AG04450 (cell line): ENCODE measurements around the gene C1orf122. TPM values are rescaled to one million over a fixed set of nuclear protein-coding genes. Genes with fewer than 3 reads are reported as not detected.
A peak's percentile ranks its signal among the peaks of the same experiment; 100 is the strongest.

Experiments used
- CTCF ChIA-PET: fragments of 300-600, 350-600 bp; formaldehyde crosslinking; extraction: SDS; loops from one replicate; lab custom pipeline; 2022; ENCODE audit warnings: antibody characterized with exemption, inconsistent platforms; lab: Charles Lee
- POLR2A ChIA-PET: fragments of 350-600 bp; formaldehyde crosslinking; extraction: SDS; loops from one replicate; lab custom pipeline; 2021; ENCODE audit warnings: antibody characterized with exemption, inconsistent platforms; lab: Yijun Ruan, JAX
- DNase-seq: peaks from one replicate; pipeline ENCODE4 v3.0.0-alpha.2; 2011; ENCODE audit warnings: low read depth, low spot score
- H3K27ac ChIP-seq: one replicate; pipeline ENCODE4 v1.5.1; 2012; ENCODE audit warnings: low read depth, low read length, control low read depth
- H3K27me3 ChIP-seq: one replicate; pipeline ENCODE4 v1.6.0; 2012; ENCODE audit warnings: low read length; ENCODE audit not compliant: control insufficient read depth, insufficient read depth
- H3K4me3 ChIP-seq: 2 replicates; pipeline ENCODE4 v1.5.1; 2011; ENCODE audit warnings: mild to moderate bottlenecking, low read depth, low read length, control low read depth
- H3K9me3 ChIP-seq: 2 replicates; pipeline ENCODE4 v1.5.1; 2012; ENCODE audit warnings: low read length; ENCODE audit not compliant: control insufficient read depth, insufficient read depth
- CTCF ChIP-seq: IDR thresholded peaks from 2 replicates; pipeline ENCODE4 v1.5.1; 2011; ENCODE audit warnings: low read depth, low read length, control low read depth, inconsistent platforms
- polyA minus RNA-seq: library from RNA; depleted of rRNA, polyadenylated mRNA; stranded (reverse); fragments of >200 nt; gene quantifications from 2 replicates; pipeline ENCODE4 v1.2.3, GENCODE V29; 2011; rRNA and poly(A)+ RNA removed
- polyA plus RNA-seq: library from polyadenylated mRNA; depleted of rRNA; stranded (reverse); fragments of >200 nt; gene quantifications from 2 replicates; pipeline ENCODE4 v1.2.3, GENCODE V29; 2011; rRNA removed

C1orf122 gene
- polyA plus RNA-seq (26.0 and 30.3 TPM in 2 replicates), polyA minus RNA-seq (8.2 and 8.8 TPM in 2 replicates)

GRCh38 chr1:37807555-37808368 lies at the start of gene C1orf122, which contains the start of gene YRDC:
Gene C1orf122 (plus strand): TSS chr1:37807790. CDS start chr1:37808405, 615 bp downstream.
Gene YRDC (minus strand): TSS chr1:37808208. CDS start chr1:37808180, 28 bp downstream.
- no peak for TF ChIP-seq CTCF
- ChIA-PET POLR2A (interaction anchor here (0.6 to 2.7 kb wide), 20 partner anchors 9 to 333 kb away, joined by 3 to 22 read pairs (median 6); partner anchors contain the start of genes CDCA8, MTF1, SNIP1 and UTP11), CTCF (interaction anchor here (0.6 to 3.4 kb wide), 3 partner anchors 14 to 211 kb away, joined by 4 to 21 read pairs (median 5); partner anchors contain the start of gene MTF1)
- H3K27me3 ChIP-seq = no peaks in the 10 kb centered on the region
- DNase-seq = peak; percentile 71
- H3K9me3 ChIP-seq = no peaks in the 10 kb centered on the region
- H3K27ac ChIP-seq = peak within 1 kb of the TSS; percentile 77
- peak within 1 kb of the TSS; percentile 87 for H3K4me3 ChIP-seq

GRCh38 chr1:37759451-37759850 lies 48.1 kb upstream of the C1orf122 start:
- no peak for TF ChIP-seq CTCF
- Histone ChIP-seq H3K27ac (no peak overlapping the region), H3K4me3 (no peak overlapping the region), H3K9me3 (peaks cover 4% of the 10 kb centered on the region; the same call in 1 of the 2 replicates), H3K27me3 (peaks cover 15% of the 10 kb centered on the region)
- ChIA-PET POLR2A (no interaction called here), CTCF (no interaction called here)
- DNase-seq = no peak

- Histone ChIP-seq H3K4me3 (no peak overlapping the region), H3K9me3 (peaks cover 10% of the 10 kb centered on the region), H3K27me3 (peaks cover 29% of the 10 kb centered on the region), H3K27ac (no peak overlapping the region)
- no peak for TF ChIP-seq CTCF
- ChIA-PET POLR2A (no interaction called here), CTCF (no interaction called here)
- DNase-seq = no peak
Measured at GRCh38 chr1:37761416-37762095, 46.0 kb upstream of the C1orf122 start.

- no peak for TF ChIP-seq CTCF
- no peak overlapping the region for H3K4me3 ChIP-seq
- no peak for DNase-seq
- ChIA-PET POLR2A (no interaction called here), CTCF (no interaction called here)
- no peak overlapping the region for H3K27ac ChIP-seq
- H3K9me3 ChIP-seq = peaks cover 10% of the 10 kb centered on the region
- peaks cover 32% of the 10 kb centered on the region for H3K27me3 ChIP-seq
Measured at GRCh38 chr1:37762516-37762915, 45.1 kb upstream of the C1orf122 start.
